GM12865 (cell line): ENCODE data around the gene CCNL2.
"Not testable (repeated sequence)": the region's sequence is repeated elsewhere in the genome, so short reads cannot be mapped to it uniquely, and the experiment has no call there.

ENCODE experiments used
- DNase-seq: peaks from one replicate; pipeline ENCODE4 v3.0.0; 2010; ENCODE audit warnings: low read depth
- H3K4me3 ChIP-seq: 2 replicates; pipeline ENCODE4 v1.5.1; 2011; ENCODE audit warnings: mild to moderate bottlenecking, low read depth, low read length, control low read depth
- TF ChIP-seq, protein P1 (sequence below): IDR thresholded peaks from 2 replicates; pipeline ENCODE4 v1.5.1; 2011; ENCODE audit warnings: low read length, control low read depth, low read depth, inconsistent platforms; ENCODE audit not compliant: insufficient read depth; ENCODE audit errors: missing control alignments

CCNL2 gene

GRCh38 chr1:1371746-1372711 is 27.1 kb downstream of the CCNL2 start:
- DNase-seq: peak; percentile 80
- no peak overlapping the region for H3K4me3 ChIP-seq
- TF ChIP-seq, protein P1, sequence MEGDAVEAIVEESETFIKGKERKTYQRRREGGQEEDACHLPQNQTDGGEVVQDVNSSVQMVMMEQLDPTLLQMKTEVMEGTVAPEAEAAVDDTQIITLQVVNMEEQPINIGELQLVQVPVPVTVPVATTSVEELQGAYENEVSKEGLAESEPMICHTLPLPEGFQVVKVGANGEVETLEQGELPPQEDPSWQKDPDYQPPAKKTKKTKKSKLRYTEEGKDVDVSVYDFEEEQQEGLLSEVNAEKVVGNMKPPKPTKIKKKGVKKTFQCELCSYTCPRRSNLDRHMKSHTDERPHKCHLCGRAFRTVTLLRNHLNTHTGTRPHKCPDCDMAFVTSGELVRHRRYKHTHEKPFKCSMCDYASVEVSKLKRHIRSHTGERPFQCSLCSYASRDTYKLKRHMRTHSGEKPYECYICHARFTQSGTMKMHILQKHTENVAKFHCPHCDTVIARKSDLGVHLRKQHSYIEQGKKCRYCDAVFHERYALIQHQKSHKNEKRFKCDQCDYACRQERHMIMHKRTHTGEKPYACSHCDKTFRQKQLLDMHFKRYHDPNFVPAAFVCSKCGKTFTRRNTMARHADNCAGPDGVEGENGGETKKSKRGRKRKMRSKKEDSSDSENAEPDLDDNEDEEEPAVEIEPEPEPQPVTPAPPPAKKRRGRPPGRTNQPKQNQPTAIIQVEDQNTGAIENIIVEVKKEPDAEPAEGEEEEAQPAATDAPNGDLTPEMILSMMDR: peak; percentile 97

GRCh38 chr1:1371364-1371745 is 27.8 kb downstream of the CCNL2 start:
- TF ChIP-seq, protein P1: no peak
- H3K4me3 ChIP-seq: no peak overlapping the region
- no peak for DNase-seq

DNA sequence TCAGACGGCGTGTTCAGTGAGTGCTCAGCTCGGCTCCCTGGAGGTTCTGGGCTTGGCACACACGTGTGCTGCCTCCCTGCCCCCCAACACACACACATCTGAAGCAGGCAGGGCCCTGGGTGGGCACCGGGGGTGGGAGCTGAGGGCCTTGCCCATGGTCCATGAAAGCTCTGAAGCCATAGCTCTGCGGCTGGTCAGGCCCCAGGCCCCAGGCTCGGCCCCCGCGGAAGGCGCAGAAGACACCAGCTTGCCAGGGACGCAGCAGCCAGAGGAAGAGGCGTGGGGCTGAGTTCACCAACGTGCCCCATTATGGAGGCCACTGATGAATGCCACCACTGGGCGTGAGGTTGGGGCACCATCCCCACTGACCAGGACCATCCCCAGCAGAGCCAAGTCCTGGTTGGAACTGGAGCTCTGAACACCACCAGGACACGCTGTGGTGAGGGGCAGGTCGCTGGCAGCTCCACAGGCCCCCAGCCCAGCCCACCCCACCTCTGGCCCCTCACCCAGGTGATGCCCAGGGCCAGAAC is 28.3 kb downstream of the CCNL2 start:
- TF ChIP-seq, protein P1: no peak

DNA sequence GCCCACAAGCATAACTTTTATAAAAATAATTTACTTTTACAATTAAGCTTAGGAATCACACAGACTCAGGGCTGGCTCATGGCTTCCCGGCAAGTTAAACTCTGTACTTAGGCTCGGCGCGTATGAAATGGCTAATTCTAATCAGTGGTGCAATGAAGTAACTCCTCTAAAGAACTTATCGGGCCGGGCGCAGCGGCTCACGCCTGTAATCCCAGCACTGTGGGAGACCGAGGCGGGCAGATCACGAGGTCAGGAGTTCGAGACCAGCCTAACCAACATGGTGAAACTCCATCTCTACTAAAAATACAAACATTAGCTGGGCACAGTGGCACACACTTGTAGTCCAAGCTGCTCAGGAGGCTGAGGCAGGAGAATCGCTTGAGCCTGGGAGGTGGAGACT is 29.0 kb downstream of the CCNL2 start:
- H3K4me3 ChIP-seq, DNase-seq: not testable (repeated sequence)

More for the DNA sequence above, 28.3 kb downstream of the CCNL2 start:
- no peak overlapping the region for H3K4me3 ChIP-seq
- no peak for DNase-seq

DNA sequence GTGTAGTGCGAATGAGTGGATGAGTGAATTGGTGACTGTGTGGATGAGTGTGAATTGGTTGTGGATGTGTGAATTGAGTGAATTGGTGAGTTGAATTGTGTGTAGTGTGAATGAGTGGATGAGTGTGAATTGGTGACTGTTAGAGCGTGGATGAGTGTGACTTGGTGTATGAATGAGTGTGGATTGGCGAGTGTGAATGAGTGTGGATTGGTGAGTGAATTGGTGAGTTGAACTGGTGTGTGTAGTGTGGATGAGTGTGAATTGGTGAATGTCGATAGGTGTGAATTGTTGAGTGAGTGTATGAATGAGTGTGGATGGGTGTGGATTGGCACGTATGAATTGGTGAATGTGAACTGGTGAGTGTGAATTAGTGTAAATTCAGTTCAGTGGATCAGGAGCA is 31.8 kb downstream of the CCNL2 start:
- H3K4me3 ChIP-seq: no peak overlapping the region
- TF ChIP-seq, protein P1: no peak
- no peak for DNase-seq

DNA sequence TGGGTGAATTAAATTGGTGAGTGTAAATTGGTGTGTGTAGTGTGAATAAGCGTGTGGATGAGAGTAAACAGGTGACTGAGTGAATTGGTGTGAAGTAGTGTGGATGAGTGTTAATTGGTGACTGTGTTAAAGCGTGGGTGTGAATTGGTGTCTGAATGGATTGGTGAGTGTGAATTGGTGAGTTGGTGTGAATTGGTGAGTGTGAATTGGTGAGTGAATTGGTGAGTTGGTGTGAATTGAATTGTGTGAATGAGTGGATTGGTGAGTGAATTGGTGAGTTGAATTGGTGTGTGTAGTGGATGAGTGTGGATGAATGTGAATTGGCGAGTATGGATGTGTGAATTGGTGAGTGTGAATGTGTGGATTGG is 32.5 kb downstream of the CCNL2 start:
- TF ChIP-seq, protein P1: no peak
- H3K4me3 ChIP-seq: no peak overlapping the region
- no peak for DNase-seq

DNA sequence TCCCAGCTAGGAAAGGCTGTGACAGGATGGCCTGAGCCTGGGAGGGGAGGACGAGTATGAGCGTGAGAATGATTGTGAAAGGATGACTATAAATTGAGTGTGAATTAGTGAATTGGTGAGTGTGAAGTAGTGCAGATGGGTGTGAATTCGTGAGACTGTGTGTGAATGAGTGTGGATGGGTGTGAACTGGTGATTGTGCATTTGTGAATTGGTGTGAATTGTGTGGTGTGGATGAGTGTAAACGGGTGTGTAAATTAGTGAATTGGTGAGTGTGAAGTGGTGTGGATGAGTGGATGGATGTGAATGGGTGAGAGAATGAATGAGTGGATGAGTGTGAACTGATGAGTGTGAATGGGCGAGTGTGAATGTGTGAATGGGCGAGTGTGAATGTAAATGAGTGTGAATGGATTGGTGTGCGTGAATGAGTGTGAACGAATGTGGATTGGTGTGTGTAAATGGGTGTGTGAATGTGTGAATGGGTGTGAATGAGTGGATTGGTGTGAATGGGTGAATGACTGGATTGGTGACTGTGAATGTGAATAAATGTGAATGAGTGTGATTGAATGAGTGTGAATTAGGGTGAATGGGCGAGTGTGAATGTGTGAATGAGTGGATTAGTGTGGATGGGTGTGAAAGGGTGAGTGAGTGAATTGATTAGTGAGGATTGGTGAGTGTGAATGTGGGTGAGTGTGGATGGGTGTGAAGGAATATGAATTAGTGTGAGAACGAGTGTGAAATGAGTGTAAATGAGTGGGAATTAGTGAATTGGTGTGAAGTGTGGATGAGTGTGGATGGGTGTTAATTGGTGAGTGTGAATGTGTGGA is 33.0 kb downstream of the CCNL2 start:
- no peak for DNase-seq
- H3K4me3 ChIP-seq: no peak overlapping the region
- TF ChIP-seq, protein P1: no peak
